Body of pancreas (tissue), 4 donors: ENCODE measurements around the gene CACNA1C.

Experiments used
- POLR2A ChIP-seq, 3 donors: fragments of 450-650 bp; IDR thresholded peaks; one replicate each; pipeline ENCODE4 v1.6.1; 2016; ENCODE audit warnings: antibody characterized with exemption in 3 of 3, mild to moderate bottlenecking in 2 of 3
- TF ChIP-seq, protein P1 (sequence below), 7 experiments: fragments of 450-650 bp in 4 of 7; fragments of 200-600 bp in 3 of 7; sonication (generic) in 3 of 7; IDR thresholded peaks; one replicate each; pipeline ENCODE4 v1.5.1; 2016 to 2019; ENCODE audit warnings: antibody characterized with exemption in 7 of 7

GRCh38 chr12:2185751-2186341 lies 133.1 kb downstream of the CACNA1C start:
- TF ChIP-seq, protein P1, sequence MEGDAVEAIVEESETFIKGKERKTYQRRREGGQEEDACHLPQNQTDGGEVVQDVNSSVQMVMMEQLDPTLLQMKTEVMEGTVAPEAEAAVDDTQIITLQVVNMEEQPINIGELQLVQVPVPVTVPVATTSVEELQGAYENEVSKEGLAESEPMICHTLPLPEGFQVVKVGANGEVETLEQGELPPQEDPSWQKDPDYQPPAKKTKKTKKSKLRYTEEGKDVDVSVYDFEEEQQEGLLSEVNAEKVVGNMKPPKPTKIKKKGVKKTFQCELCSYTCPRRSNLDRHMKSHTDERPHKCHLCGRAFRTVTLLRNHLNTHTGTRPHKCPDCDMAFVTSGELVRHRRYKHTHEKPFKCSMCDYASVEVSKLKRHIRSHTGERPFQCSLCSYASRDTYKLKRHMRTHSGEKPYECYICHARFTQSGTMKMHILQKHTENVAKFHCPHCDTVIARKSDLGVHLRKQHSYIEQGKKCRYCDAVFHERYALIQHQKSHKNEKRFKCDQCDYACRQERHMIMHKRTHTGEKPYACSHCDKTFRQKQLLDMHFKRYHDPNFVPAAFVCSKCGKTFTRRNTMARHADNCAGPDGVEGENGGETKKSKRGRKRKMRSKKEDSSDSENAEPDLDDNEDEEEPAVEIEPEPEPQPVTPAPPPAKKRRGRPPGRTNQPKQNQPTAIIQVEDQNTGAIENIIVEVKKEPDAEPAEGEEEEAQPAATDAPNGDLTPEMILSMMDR (IDR thresholded peaks at IDR 0.05): no peak
- no peak for TF ChIP-seq POLR2A (IDR thresholded peaks at IDR 0.05)
